ENCODE results near the gene SLC29A1.

- TF ChIP-seq POLR2AphosphoS5 (IDR thresholded peaks at IDR 0.05; ENCODE audit: low read depth) (no peak), CTCF (IDR thresholded peaks at IDR 0.05; ENCODE audit: insufficient read depth, low read length) (no peak)
These were observed 12.6 kb downstream of the SLC29A1 start for GRCh38 chr6:44235891-44236516.

All from HL-60 (cell line).